Cardiac septum (tissue), 1 donor: ENCODE results near the gene PRCD. TPM values are rescaled to one million over a fixed set of nuclear protein-coding genes. Genes with fewer than 3 reads are reported as not detected.
A peak's percentile ranks its signal among the peaks of the same experiment; 100 is the strongest.

Source experiments
- DNase-seq: peaks from one replicate; pipeline ENCODE4 v3.0.0-alpha.2; 2020; ENCODE audit warnings: low spot score
- intact Hi-C: fragments of 100-400 bp; cut with DNase I; formaldehyde crosslinking; loops from one replicate; pipeline ENCODE4 v1.14.0; 2022
- total RNA-seq: library from RNA; stranded (reverse); fragmentation: NEBNext Ultra II Directional; extraction: Animal tissue kit (Norgen Biotek cat#: 25700); gene quantifications from one replicate; pipeline ENCODE4 v1.2.1, GENCODE V29; 2021
- donor health status: DM: no; HTN: no; CAD: no.

Gene PRCD
- total RNA-seq, 1 donor from 2014 or later: 2.7 TPM

- intact Hi-C loops: no loop called here
- DNase-seq: no peak
These were observed 3.1 kb upstream of the PRCD start for GRCh38 chr17:76536511-76537287.

GRCh38 chr17:76537288-76537577 lies 2.6 kb upstream of the PRCD start:
- intact Hi-C loops: no loop called here

GRCh38 chr17:76537578-76538280 lies 2.1 kb upstream of the PRCD start, which contains the start of gene CYGB:
Gene CYGB (minus strand): TSS chr17:76537709. CDS start chr17:76537542, 167 bp downstream.
- intact Hi-C loops: no loop called here
- DNase-seq: peak; percentile 70

More at GRCh38 chr17:76537288-76537577, 2.6 kb upstream of the PRCD start:
- peak; percentile 74 for DNase-seq

- intact Hi-C loops: no loop called here
- DNase-seq: no peak
These were observed 1.4 kb upstream of the PRCD start for GRCh38 chr17:76538281-76538931.

GRCh38 chr17:76538941-76539570 lies 788 bp upstream of the PRCD start:
- DNase-seq: no peak
- intact Hi-C loops: no loop called here

GRCh38 chr17:76540381-76541300 lies 797 bp downstream of the PRCD start:
- peak; percentile 96 for DNase-seq
- intact Hi-C loops: loop anchor here (5.0 kb wide), 1 partner anchor 177 kb away; no protein-coding TSS in a partner anchor

GRCh38 chr17:76541739-76542454 lies 2.1 kb downstream of the PRCD start:
- intact Hi-C loops: loop anchor here (5.0 kb wide), 1 partner anchor 175 kb away; no protein-coding TSS in a partner anchor
- no peak for DNase-seq

GRCh38 chr17:76542566-76542971 lies 2.7 kb downstream of the PRCD start:
- intact Hi-C loops: loop anchor here (5.0 kb wide), 1 partner anchor 175 kb away; no protein-coding TSS in a partner anchor
- DNase-seq: peak; percentile 73

GRCh38 chr17:76542984-76543383 lies 3.1 kb downstream of the PRCD start:
- DNase-seq: no peak
- intact Hi-C loops: loop anchor here (5.0 kb wide), 1 partner anchor 174 kb away; no protein-coding TSS in a partner anchor

GRCh38 chr17:76543482-76543825 lies 3.6 kb downstream of the PRCD start:
- intact Hi-C loops: loop anchor here (5.0 kb wide), 1 partner anchor 174 kb away; no protein-coding TSS in a partner anchor
- no peak for DNase-seq

- intact Hi-C loops: loop anchor here (5.0 kb wide), 1 partner anchor 173 kb away; no protein-coding TSS in a partner anchor
- no peak for DNase-seq
These were observed 4.1 kb downstream of the PRCD start for GRCh38 chr17:76543826-76544545.

- peak; percentile 85 for DNase-seq
- intact Hi-C loops: loop anchor here (5.0 kb wide), 1 partner anchor 173 kb away; no protein-coding TSS in a partner anchor
These were observed 4.9 kb downstream of the PRCD start for GRCh38 chr17:76544546-76545365.

- intact Hi-C loops: no loop called here
- DNase-seq: peak; percentile 63
These were observed 6.2 kb downstream of the PRCD start for GRCh38 chr17:76545918-76546555.

- intact Hi-C loops: loop anchor here (1.0 kb wide), 1 partner anchor 23 kb away; no protein-coding TSS in a partner anchor
- no peak for DNase-seq
These were observed 6.8 kb downstream of the PRCD start for GRCh38 chr17:76546556-76547182.

GRCh38 chr17:76547183-76547641 lies 7.4 kb downstream of the PRCD start:
- DNase-seq: peak; percentile 76
- intact Hi-C loops: loop anchor here (1.0 kb wide), 1 partner anchor 24 kb away; no protein-coding TSS in a partner anchor
